ENCODE data around the gene TOB1.

TOB1 gene

GRCh38 chr17:50893183-50893993 lies 27.2 kb upstream of the TOB1 start:
- H3K36me3 ChIP-seq (ENCODE audit: insufficient read depth, insufficient read length, low read length) = no peaks in the 10 kb centered on the region
- no peak overlapping the region for H3K4me3 ChIP-seq (ENCODE audit: insufficient read length, low read depth)
- peaks cover 7% of the 10 kb centered on the region for H3K4me1 ChIP-seq (ENCODE audit: insufficient read depth, insufficient read length)
- no peak for DNase-seq (ENCODE audit: low read depth, low spot score)
- no peaks in the 10 kb centered on the region for H3K9me3 ChIP-seq (ENCODE audit: insufficient read depth, low read length)
- no peaks in the 10 kb centered on the region for H3K27me3 ChIP-seq (ENCODE audit: insufficient read depth, insufficient read length)
- H3K9ac ChIP-seq (ENCODE audit: insufficient read length, low read depth) = peak overlapping the region; percentile 2
- TF ChIP-seq SUZ12 (IDR thresholded peaks at IDR 0.05; ENCODE audit: extremely low read depth, insufficient read depth, insufficient read length) (no peak), YY1 (IDR thresholded peaks at IDR 0.05; ENCODE audit: insufficient read depth, insufficient read length) (no peak), ZNF274 (IDR thresholded peaks at IDR 0.05; ENCODE audit: low read depth, low read length) (no peak)

GRCh38 chr17:50892101-50892776 lies 26.1 kb upstream of the TOB1 start:
- no peaks in the 10 kb centered on the region for H3K27me3 ChIP-seq (ENCODE audit: insufficient read depth, insufficient read length)
- TF ChIP-seq SUZ12 (IDR thresholded peaks at IDR 0.05; ENCODE audit: extremely low read depth, insufficient read depth, insufficient read length) (no peak), YY1 (IDR thresholded peaks at IDR 0.05; ENCODE audit: insufficient read depth, insufficient read length) (no peak), ZNF274 (IDR thresholded peaks at IDR 0.05; ENCODE audit: low read depth, low read length) (no peak)

GRCh38 chr17:50891577-50891989 lies 25.4 kb upstream of the TOB1 start:
- H3K9ac ChIP-seq (ENCODE audit: insufficient read length, low read depth) = no peak overlapping the region
- DNase-seq (ENCODE audit: low read depth, low spot score) = peak; percentile 30
- H3K9me3 ChIP-seq (ENCODE audit: insufficient read depth, low read length) = no peaks in the 10 kb centered on the region
- no peak overlapping the region for H3K4me3 ChIP-seq (ENCODE audit: insufficient read length, low read depth)
- peaks cover 13% of the 10 kb centered on the region for H3K4me1 ChIP-seq (ENCODE audit: insufficient read depth, insufficient read length)
- no peaks in the 10 kb centered on the region for H3K36me3 ChIP-seq (ENCODE audit: insufficient read depth, insufficient read length, low read length)
- no peak for TF ChIP-seq ZNF274 (IDR thresholded peaks at IDR 0.05; ENCODE audit: low read depth, low read length)
- H3K27me3 ChIP-seq (ENCODE audit: insufficient read depth, insufficient read length) = no peaks in the 10 kb centered on the region

More at GRCh38 chr17:50892101-50892776, 26.1 kb upstream of the TOB1 start:
- H3K36me3 ChIP-seq (ENCODE audit: insufficient read depth, insufficient read length, low read length) = no peaks in the 10 kb centered on the region
- no peak overlapping the region for H3K4me3 ChIP-seq (ENCODE audit: insufficient read length, low read depth)
- peaks cover 12% of the 10 kb centered on the region for H3K4me1 ChIP-seq (ENCODE audit: insufficient read depth, insufficient read length)
- H3K9ac ChIP-seq (ENCODE audit: insufficient read length, low read depth) = no peak overlapping the region
- DNase-seq (ENCODE audit: low read depth, low spot score) = no peak
- H3K9me3 ChIP-seq (ENCODE audit: insufficient read depth, low read length) = no peaks in the 10 kb centered on the region

GRCh38 chr17:50890675-50891516 lies 24.7 kb upstream of the TOB1 start:
- H3K4me1 ChIP-seq (ENCODE audit: insufficient read depth, insufficient read length) = peaks cover 13% of the 10 kb centered on the region
- H3K9ac ChIP-seq (ENCODE audit: insufficient read length, low read depth) = no peak overlapping the region
- H3K36me3 ChIP-seq (ENCODE audit: insufficient read depth, insufficient read length, low read length) = no peaks in the 10 kb centered on the region
- no peaks in the 10 kb centered on the region for H3K27me3 ChIP-seq (ENCODE audit: insufficient read depth, insufficient read length)
- no peak for TF ChIP-seq ZNF274 (IDR thresholded peaks at IDR 0.05; ENCODE audit: low read depth, low read length)
- no peak for TF ChIP-seq YY1 (IDR thresholded peaks at IDR 0.05; ENCODE audit: insufficient read depth, insufficient read length)
- no peak for TF ChIP-seq SUZ12 (IDR thresholded peaks at IDR 0.05; ENCODE audit: extremely low read depth, insufficient read depth, insufficient read length)
- no peaks in the 10 kb centered on the region for H3K9me3 ChIP-seq (ENCODE audit: insufficient read depth, low read length)
- no peak overlapping the region for H3K4me3 ChIP-seq (ENCODE audit: insufficient read length, low read depth)
- no peak for DNase-seq (ENCODE audit: low read depth, low spot score)

- H3K27me3 ChIP-seq (ENCODE audit: insufficient read depth, insufficient read length) = no peaks in the 10 kb centered on the region
- H3K36me3 ChIP-seq (ENCODE audit: insufficient read depth, insufficient read length, low read length) = no peaks in the 10 kb centered on the region
- no peaks in the 10 kb centered on the region for H3K9me3 ChIP-seq (ENCODE audit: insufficient read depth, low read length)
- H3K9ac ChIP-seq (ENCODE audit: insufficient read length, low read depth) = no peak overlapping the region
- no peak overlapping the region for H3K4me3 ChIP-seq (ENCODE audit: insufficient read length, low read depth)
- DNase-seq (ENCODE audit: low read depth, low spot score) = no peak
- TF ChIP-seq YY1 (IDR thresholded peaks at IDR 0.05; ENCODE audit: insufficient read depth, insufficient read length) (no peak), ZNF274 (IDR thresholded peaks at IDR 0.05; ENCODE audit: low read depth, low read length) (no peak), SUZ12 (IDR thresholded peaks at IDR 0.05; ENCODE audit: extremely low read depth, insufficient read depth, insufficient read length) (no peak)
- H3K4me1 ChIP-seq (ENCODE audit: insufficient read depth, insufficient read length) = peaks cover 20% of the 10 kb centered on the region
Measured at GRCh38 chr17:50889528-50890118, 23.5 kb upstream of the TOB1 start.

- no peak overlapping the region for H3K4me3 ChIP-seq (ENCODE audit: insufficient read length, low read depth)
- no peak overlapping the region for H3K9ac ChIP-seq (ENCODE audit: insufficient read length, low read depth)
- H3K36me3 ChIP-seq (ENCODE audit: insufficient read depth, insufficient read length, low read length) = no peaks in the 10 kb centered on the region
- TF ChIP-seq SUZ12 (IDR thresholded peaks at IDR 0.05; ENCODE audit: extremely low read depth, insufficient read depth, insufficient read length) (no peak), YY1 (IDR thresholded peaks at IDR 0.05; ENCODE audit: insufficient read depth, insufficient read length) (no peak), ZNF274 (IDR thresholded peaks at IDR 0.05; ENCODE audit: low read depth, low read length) (no peak)
- no peaks in the 10 kb centered on the region for H3K27me3 ChIP-seq (ENCODE audit: insufficient read depth, insufficient read length)
- peaks cover 27% of the 10 kb centered on the region for H3K4me1 ChIP-seq (ENCODE audit: insufficient read depth, insufficient read length)
- H3K9me3 ChIP-seq (ENCODE audit: insufficient read depth, low read length) = no peaks in the 10 kb centered on the region
- DNase-seq (ENCODE audit: low read depth, low spot score) = no peak
Measured at GRCh38 chr17:50887705-50888245, 21.6 kb upstream of the TOB1 start.

All from NT2/D1 (cell line).